OCI-LY1 (cell line): Measurements from ENCODE around the gene TOP1.

Experiments used
- CTCF ChIP-seq: fragments of 200-600 bp; sonication (generic), shearing (Covaris generic); IDR thresholded peaks from 2 replicates; pipeline ENCODE4 v1.5.1; 2017; ENCODE audit warnings: mild to moderate bottlenecking, antibody characterized with exemption, low read length, moderate library complexity, mixed read lengths
- EZH2 ChIP-seq: fragments of 200-600 bp; sonication (generic), shearing (Covaris generic); IDR thresholded peaks from 2 replicates; pipeline ENCODE4 v1.8.0; 2017; ENCODE audit warnings: borderline replicate concordance, mixed run types, mild to moderate bottlenecking, antibody characterized with exemption, low read length, moderate library complexity, mixed read lengths

- TF ChIP-seq CTCF, result no peak
- no peak for TF ChIP-seq EZH2
These were observed 44.3 kb downstream of the TOP1 start for GRCh38 chr20:41072915-41073314.
